A673 (cell line): ENCODE data around the gene CD3E. TPM values are rescaled to one million over a fixed set of nuclear protein-coding genes. Genes with fewer than 3 reads are reported as not detected.

Experiments used
- BruUV-seq: library from RNA; stranded (reverse); fragments of 400-500 nt; replicated peaks from 2 replicates; lab custom pipeline; 2021; lab: Mats Ljungman, UMichigan
- CTCF ChIA-PET: fragments of 300-600 bp; sonication (Branson Sonifier 250); formaldehyde crosslinking; loops from one replicate; lab custom pipeline; 2022; ENCODE audit warnings: antibody characterized with exemption; lab: Charles Lee
- POLR2A ChIA-PET: fragments of 300-600 bp; sonication (Branson Sonifier 250); formaldehyde crosslinking; loops from one replicate; lab custom pipeline; 2022; ENCODE audit warnings: antibody characterized with exemption; ENCODE audit not compliant: low non-redundant PET; lab: Charles Lee
- DNase-seq: peaks from one replicate; pipeline ENCODE4 v3.0.0-alpha.2; 2015; ENCODE audit warnings: low spot score
- H3K27ac ChIP-seq: fragments of 200-600 bp; sonication (generic); 2 replicates; pipeline ENCODE4 v1.5.1; 2016; ENCODE audit warnings: mixed run types, low read depth, mild to moderate bottlenecking, mixed read lengths, antibody characterized with exemption, low read length; ENCODE audit not compliant: poor library complexity, severe bottlenecking
- H3K27me3 ChIP-seq: fragments of 200-600 bp; sonication (generic); replicated peaks from 2 replicates; pipeline ENCODE4 v1.6.1; 2017; ENCODE audit warnings: mixed run types, low read depth, mild to moderate bottlenecking, mixed read lengths, antibody characterized with exemption, low read length; ENCODE audit not compliant: insufficient read depth, poor library complexity
- H3K36me3 ChIP-seq: fragments of 200-600 bp; sonication (generic); 2 replicates; pipeline ENCODE4 v1.6.1; 2016; ENCODE audit warnings: mixed run types, mild to moderate bottlenecking, mixed read lengths, antibody characterized with exemption, low read length; ENCODE audit not compliant: insufficient read depth, poor library complexity, severe bottlenecking
- H3K4me1 ChIP-seq: fragments of 200-600 bp; sonication (generic); 2 replicates; pipeline ENCODE4 v1.6.1; 2017; ENCODE audit warnings: mixed run types, mild to moderate bottlenecking, mixed read lengths, antibody characterized with exemption, low read length; ENCODE audit not compliant: insufficient read depth, poor library complexity, severe bottlenecking
- H3K4me3 ChIP-seq: fragments of 200-600 bp; sonication (generic); 2 replicates; pipeline ENCODE4 v1.5.1; 2016; ENCODE audit warnings: low read depth, mixed run types, mild to moderate bottlenecking, mixed read lengths, low read length; ENCODE audit not compliant: poor library complexity, severe bottlenecking
- H3K9me3 ChIP-seq: fragments of 200-600 bp; sonication (generic); 2 replicates; pipeline ENCODE4 v1.6.1; 2016; ENCODE audit warnings: mixed run types, low read depth, mild to moderate bottlenecking, mixed read lengths, antibody characterized with exemption, low read length; ENCODE audit not compliant: poor library complexity, severe bottlenecking
- CTCF ChIP-seq: fragments of 300-800, 200-600 bp; sonication (generic); conservative IDR thresholded peaks from 2 replicates; pipeline ENCODE4 v1.5.1; 2017; ENCODE audit warnings: low read depth, mild to moderate bottlenecking, antibody characterized with exemption, low read length, moderate library complexity, mixed read lengths
- EZH2 ChIP-seq: fragments of 200-600 bp; sonication (generic); IDR thresholded peaks from 2 replicates; pipeline ENCODE4 v1.6.1; 2017; ENCODE audit warnings: borderline replicate concordance, low read depth, mild to moderate bottlenecking, mixed read lengths, antibody characterized with exemption, low read length; ENCODE audit not compliant: poor library complexity, severe bottlenecking
- intact Hi-C: fragments of 100-400 bp; cut with micrococcal nuclease; formaldehyde crosslinking; loops from one replicate; pipeline ENCODE4 v1.10.0; 2022; ENCODE audit not compliant: unreplicated experiment
- total RNA-seq: library from RNA; stranded (reverse); gene quantifications from 2 replicates; pipeline ENCODE4 v1.2.3, GENCODE V29; 2021

Gene CD3E
- total RNA-seq, 1 experiment from 2014 or later = not detected

DNA sequence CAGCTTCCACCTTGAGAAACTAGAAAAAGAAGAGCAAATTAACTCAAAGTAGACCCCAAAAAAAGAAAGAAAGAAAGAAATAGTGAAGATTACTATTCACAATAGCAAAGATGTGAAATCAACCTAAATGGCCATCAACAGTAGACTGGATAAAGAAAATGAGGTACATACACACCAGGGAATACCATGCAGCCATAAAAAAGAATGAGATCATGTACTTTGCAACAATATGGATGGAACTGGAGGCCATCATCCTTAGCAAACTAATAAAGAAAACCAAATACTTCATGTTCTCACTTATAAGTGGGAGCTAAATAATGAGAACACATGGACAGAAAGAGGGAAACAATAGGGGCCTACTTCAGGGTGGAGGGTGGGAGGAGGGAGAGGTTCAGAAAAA is 24.2 kb downstream of the CD3E start:
- intact Hi-C loops = no loop called here
- H3K27me3 ChIP-seq = peaks cover 10% of the 10 kb centered on the region
- POLR2A ChIA-PET = no interaction called here
- CTCF ChIA-PET = no interaction called here
- no peaks in the 10 kb centered on the region for H3K36me3 ChIP-seq
- no peak overlapping the region for H3K27ac ChIP-seq
- H3K9me3 ChIP-seq = no peaks in the 10 kb centered on the region
- no peak overlapping the region for H3K4me3 ChIP-seq
- TF ChIP-seq EZH2 (no peak), CTCF (no peak)
- H3K4me1 ChIP-seq = no peaks in the 10 kb centered on the region
- DNase-seq = no peak
- no TSS peak for BruUV-seq

DNA sequence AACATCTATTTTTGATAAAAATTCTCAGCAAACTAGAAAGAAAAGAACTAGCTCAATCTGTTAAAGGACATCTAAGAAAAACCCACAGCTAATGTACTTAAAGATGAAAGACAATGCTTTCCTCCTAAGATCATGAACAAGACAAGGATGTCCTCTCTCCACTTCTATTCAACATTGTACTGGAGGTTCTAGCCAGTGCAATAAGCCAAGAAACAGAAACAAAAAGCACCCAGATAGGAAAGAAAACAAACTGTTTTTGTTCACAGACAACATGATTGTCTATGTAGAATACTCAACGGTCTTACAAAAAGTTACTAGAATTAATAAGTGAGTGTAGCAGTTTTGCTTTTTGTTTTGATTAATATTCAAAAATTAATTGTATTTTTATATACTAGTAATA is 30.2 kb downstream of the CD3E start:
- Histone ChIP-seq H3K36me3 (no peaks in the 10 kb centered on the region), H3K27me3 (no peaks in the 10 kb centered on the region), H3K9me3 (no peaks in the 10 kb centered on the region), H3K4me1 (no peaks in the 10 kb centered on the region), H3K4me3 (no peak overlapping the region), H3K27ac (no peak overlapping the region)
- TF ChIP-seq EZH2 (no peak), CTCF (no peak)
- intact Hi-C loops = no loop called here
- ChIA-PET POLR2A (no interaction called here), CTCF (no interaction called here)
- no TSS peak for BruUV-seq
- DNase-seq = no peak

DNA sequence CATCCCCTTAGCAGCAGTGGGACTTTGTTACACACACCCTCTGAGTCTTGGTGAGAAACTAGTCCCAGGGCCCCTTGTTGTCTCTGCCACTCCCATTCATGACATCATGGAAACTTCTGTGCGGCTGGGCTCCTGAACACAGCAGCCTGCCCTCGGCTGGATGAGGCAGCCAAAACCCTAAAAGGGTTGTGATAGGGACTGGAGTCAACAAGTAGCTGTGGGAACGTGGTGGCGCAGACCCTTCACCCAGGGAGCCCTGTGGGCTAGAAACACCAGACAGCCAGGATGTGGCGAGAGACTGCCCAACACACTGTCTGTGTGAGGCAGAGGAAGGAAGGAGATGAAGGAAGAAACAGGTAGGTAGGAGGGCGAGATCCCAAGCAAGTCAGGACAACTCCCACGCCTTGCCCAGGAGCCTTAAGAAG is 34.1 kb downstream of the CD3E start:
- TF ChIP-seq EZH2 (no peak), CTCF (no peak)

More for the DNA sequence above, 34.1 kb downstream of the CD3E start:
- Histone ChIP-seq H3K4me1 (no peaks in the 10 kb centered on the region), H3K27ac (no peak overlapping the region), H3K9me3 (no peaks in the 10 kb centered on the region), H3K27me3 (no peaks in the 10 kb centered on the region), H3K36me3 (no peaks in the 10 kb centered on the region), H3K4me3 (no peak overlapping the region)
- peak; percentile 37 for DNase-seq
- ChIA-PET CTCF (no interaction called here), POLR2A (no interaction called here)
- intact Hi-C loops = no loop called here
- BruUV-seq = no TSS peak
